ENCODE results near the gene MTNR1B.
A peak's percentile ranks its signal among the peaks of the same experiment; 100 is the strongest.

MTNR1B gene

GRCh38 chr11:92969634-92970347, at the start of gene MTNR1B:
Gene MTNR1B (plus strand): TSS chr11:92969651. CDS start chr11:92969726, 75 bp downstream.
- in situ Hi-C loops (cut with HindIII; ENCODE audit: low pct_ligation_motif_present, low pct_unique_long_range_greater_than_20kb, low sequenced_read_pairs): no loop called here
- no peak for DNase-seq

GRCh38 chr11:92920331-92920730, 49.1 kb upstream of the MTNR1B start:
- no peak for DNase-seq
- in situ Hi-C loops (cut with HindIII; ENCODE audit: low pct_ligation_motif_present, low pct_unique_long_range_greater_than_20kb, low sequenced_read_pairs): no loop called here

- DNase-seq: no peak
- in situ Hi-C loops (cut with HindIII; ENCODE audit: low pct_ligation_motif_present, low pct_unique_long_range_greater_than_20kb, low sequenced_read_pairs): no loop called here
Measured at GRCh38 chr11:92922731-92923130, 46.7 kb upstream of the MTNR1B start.

- no peak for DNase-seq
- in situ Hi-C loops (cut with HindIII; ENCODE audit: low pct_ligation_motif_present, low pct_unique_long_range_greater_than_20kb, low sequenced_read_pairs): no loop called here
Measured at GRCh38 chr11:92929246-92929645, 40.2 kb upstream of the MTNR1B start.

- no peak for DNase-seq
Measured at GRCh38 chr11:92929653-92930052, 39.8 kb upstream of the MTNR1B start.

GRCh38 chr11:92931746-92932422, 37.6 kb upstream of the MTNR1B start:
- DNase-seq: no peak
- in situ Hi-C loops (cut with HindIII; ENCODE audit: low pct_ligation_motif_present, low pct_unique_long_range_greater_than_20kb, low sequenced_read_pairs): no loop called here

More at GRCh38 chr11:92929653-92930052, 39.8 kb upstream of the MTNR1B start:
- in situ Hi-C loops (cut with HindIII; ENCODE audit: low pct_ligation_motif_present, low pct_unique_long_range_greater_than_20kb, low sequenced_read_pairs): no loop called here

- in situ Hi-C loops (cut with HindIII; ENCODE audit: low pct_ligation_motif_present, low pct_unique_long_range_greater_than_20kb, low sequenced_read_pairs): no loop called here
- no peak for DNase-seq
Measured at GRCh38 chr11:92939305-92939704, 30.1 kb upstream of the MTNR1B start.

- DNase-seq: peak; percentile 30
- in situ Hi-C loops (cut with HindIII; ENCODE audit: low pct_ligation_motif_present, low pct_unique_long_range_greater_than_20kb, low sequenced_read_pairs): no loop called here
Measured at GRCh38 chr11:92941676-92942571, 27.5 kb upstream of the MTNR1B start.

GRCh38 chr11:92946707-92947106, 22.7 kb upstream of the MTNR1B start:
- in situ Hi-C loops (cut with HindIII; ENCODE audit: low pct_ligation_motif_present, low pct_unique_long_range_greater_than_20kb, low sequenced_read_pairs): no loop called here
- no peak for DNase-seq

- DNase-seq: no peak
- in situ Hi-C loops (cut with HindIII; ENCODE audit: low pct_ligation_motif_present, low pct_unique_long_range_greater_than_20kb, low sequenced_read_pairs): no loop called here
Measured at GRCh38 chr11:92948116-92948515, 21.3 kb upstream of the MTNR1B start.

- in situ Hi-C loops (cut with HindIII; ENCODE audit: low pct_ligation_motif_present, low pct_unique_long_range_greater_than_20kb, low sequenced_read_pairs): no loop called here
- DNase-seq: no peak
Measured at GRCh38 chr11:92954003-92954402, 15.4 kb upstream of the MTNR1B start.

- no peak for DNase-seq
- in situ Hi-C loops (cut with HindIII; ENCODE audit: low pct_ligation_motif_present, low pct_unique_long_range_greater_than_20kb, low sequenced_read_pairs): no loop called here
Measured at GRCh38 chr11:92955860-92956259, 13.6 kb upstream of the MTNR1B start.

GRCh38 chr11:92960886-92961285, 8.6 kb upstream of the MTNR1B start:
- DNase-seq: no peak
- in situ Hi-C loops (cut with HindIII; ENCODE audit: low pct_ligation_motif_present, low pct_unique_long_range_greater_than_20kb, low sequenced_read_pairs): no loop called here

- no peak for DNase-seq
- in situ Hi-C loops (cut with HindIII; ENCODE audit: low pct_ligation_motif_present, low pct_unique_long_range_greater_than_20kb, low sequenced_read_pairs): no loop called here
Measured at GRCh38 chr11:92962446-92962845, 7.0 kb upstream of the MTNR1B start.

GRCh38 chr11:92964471-92964870, 5.0 kb upstream of the MTNR1B start:
- DNase-seq: no peak
- in situ Hi-C loops (cut with HindIII; ENCODE audit: low pct_ligation_motif_present, low pct_unique_long_range_greater_than_20kb, low sequenced_read_pairs): no loop called here

- in situ Hi-C loops (cut with HindIII; ENCODE audit: low pct_ligation_motif_present, low pct_unique_long_range_greater_than_20kb, low sequenced_read_pairs): no loop called here
- DNase-seq: no peak
Measured at GRCh38 chr11:92965196-92965595, 4.3 kb upstream of the MTNR1B start.

- DNase-seq: no peak
- in situ Hi-C loops (cut with HindIII; ENCODE audit: low pct_ligation_motif_present, low pct_unique_long_range_greater_than_20kb, low sequenced_read_pairs): no loop called here
Measured at GRCh38 chr11:92967178-92967577, 2.3 kb upstream of the MTNR1B start.

GRCh38 chr11:92967867-92968266, 1.6 kb upstream of the MTNR1B start:
- DNase-seq: no peak
- in situ Hi-C loops (cut with HindIII; ENCODE audit: low pct_ligation_motif_present, low pct_unique_long_range_greater_than_20kb, low sequenced_read_pairs): no loop called here

- no peak for DNase-seq
- in situ Hi-C loops (cut with HindIII; ENCODE audit: low pct_ligation_motif_present, low pct_unique_long_range_greater_than_20kb, low sequenced_read_pairs): no loop called here
Measured at GRCh38 chr11:92969293-92969633, 188 bp upstream of the MTNR1B start.

All from ACHN (cell line).